Lung (tissue), 12 donors: ENCODE results near the gene TMPRSS13. TPM values are rescaled to one million over a fixed set of nuclear protein-coding genes. Genes with fewer than 3 reads are reported as not detected.

Source experiments
- ATAC-seq: fragments of 200-7000 bp; cut with Tn5 transposase; one replicate; pipeline ENCODE4 v1.9.1; 2020; ENCODE audit warnings: moderate number of reproducible peaks; ENCODE audit not compliant: insufficient read depth, low FRiP score
- DNase-seq, 3 donors: peaks; one replicate each; pipeline ENCODE4 v3.0.0-alpha.2; 2013 to 2017
- H3K27ac ChIP-seq, 2 donors: one replicate each; pipeline ENCODE4 v1.5.1; 2013; ENCODE audit warnings: mild to moderate bottlenecking in 2 of 2, moderate library complexity in 2 of 2, control low read depth in 1 of 2, inconsistent platforms in 1 of 2, low read depth in 1 of 2, low read length in 1 of 2
- H3K27me3 ChIP-seq, 3 donors: one replicate each; pipeline ENCODE4 v1.5.1; 2013; ENCODE audit warnings: low read length in 2 of 3; ENCODE audit not compliant: control insufficient read depth in 3 of 3, insufficient read depth in 3 of 3
- H3K36me3 ChIP-seq, 4 donors: one replicate each; pipeline ENCODE4 v1.5.1; 2013; ENCODE audit warnings: low read length in 4 of 4, mild to moderate bottlenecking in 1 of 4, moderate library complexity in 1 of 4; ENCODE audit not compliant: control insufficient read depth in 4 of 4, insufficient read depth in 4 of 4
- H3K4me1 ChIP-seq, 5 donors: one replicate each; pipeline ENCODE4 v1.5.1; 2013; ENCODE audit warnings: low read length in 5 of 5, mild to moderate bottlenecking in 2 of 5, moderate library complexity in 1 of 5; ENCODE audit not compliant: control insufficient read depth in 5 of 5, insufficient read depth in 5 of 5
- H3K4me3 ChIP-seq: one replicate; pipeline ENCODE4 v1.5.1; 2013; ENCODE audit warnings: mild to moderate bottlenecking, control low read depth, moderate library complexity
- H3K9ac ChIP-seq, 2 donors: one replicate each; pipeline ENCODE4 v1.5.1; 2013; ENCODE audit warnings: low read length in 2 of 2, control low read depth in 1 of 2; ENCODE audit not compliant: insufficient read depth in 1 of 2
- H3K9me3 ChIP-seq, 4 donors: one replicate each; pipeline ENCODE4 v1.5.1; 2013; ENCODE audit warnings: low read length in 3 of 4, mild to moderate bottlenecking in 1 of 4, moderate library complexity in 1 of 4; ENCODE audit not compliant: control insufficient read depth in 4 of 4, insufficient read depth in 3 of 4
- CTCF ChIP-seq: IDR thresholded peaks from 2 replicates; pipeline ENCODE4 v1.5.1; 2012; ENCODE audit warnings: mild to moderate bottlenecking; ENCODE audit errors: control extremely low read depth, extremely low read depth
- WGBS, 2 donors: extraction: QIAGEN DNeasy Blood & Tissue Kit; methylation state at CpG; one replicate each; pipeline ENCODE4 v1.1.7; 2013; 5-methylcytosine and 5-hydroxymethylcytosine counted together
- polyA plus RNA-seq, 2 donors: library from polyadenylated mRNA; stranded (reverse); fragments of 200-250 nt; gene quantifications; one replicate each; pipeline ENCODE4 v1.2.1, GENCODE V29; 2013
- total RNA-seq, 2 donors: library from RNA; depleted of rRNA in 1 of 2; stranded (reverse); fragments of >200 nt in 1 of 2; gene quantifications; one replicate each; pipeline ENCODE4 v1.2.1, GENCODE V29; 2014 to 2021
- donor health status: control.
- donor health status: control.
- donor health status: Bipolar disorder and iron deficiency.
- donor health status: healthy.
- donor health status: DM: yes; HTN: yes; CAD: no.

The TMPRSS13 gene
- total and polyA plus RNA-seq, 4 donors: 5.8 to 9.4 (median 9.2) TPM

DNA sequence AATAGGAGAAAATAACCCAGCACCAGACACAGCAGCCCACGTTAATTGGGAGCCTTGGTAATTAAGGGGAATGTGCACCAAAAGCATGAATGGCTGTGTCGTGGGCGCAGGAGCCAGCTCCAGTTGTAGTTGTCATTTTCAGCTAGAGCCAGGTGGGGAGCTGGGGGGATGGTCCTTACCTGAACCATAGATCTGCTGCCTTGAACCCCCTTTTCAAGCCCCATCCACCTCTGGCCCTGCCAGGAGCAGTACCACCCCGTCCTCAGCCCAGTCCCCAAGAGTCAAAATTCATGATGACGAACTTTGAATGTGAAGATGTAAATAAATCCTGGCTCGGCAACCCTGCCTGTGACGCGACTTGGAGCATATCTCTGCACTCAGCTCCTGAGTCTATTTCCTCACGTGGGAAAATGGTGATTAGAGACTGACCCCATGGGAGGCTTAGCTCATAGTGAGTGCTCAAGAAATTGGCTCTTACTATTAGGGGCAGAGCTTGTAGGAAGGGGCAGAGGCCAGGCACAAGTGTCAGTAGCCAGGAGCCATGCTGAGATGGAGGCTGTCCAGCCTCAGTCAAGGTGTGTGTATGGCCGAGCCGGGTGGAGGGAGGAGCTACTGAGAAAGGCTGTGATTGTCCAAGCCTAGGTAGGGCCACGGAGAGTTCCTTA lies 52.0 kb downstream of the TMPRSS13 start:
- ATAC-seq (no peak), DNase-seq (peak in 2 of 3 donors; percentile 46 to 66)
- TF ChIP-seq CTCF: no peak
- 39 to 56% methylated on average over 12 of the region's 12 CpGs for WGBS, 2 donors
- Histone ChIP-seq H3K4me3 (no peak overlapping the region), H3K27ac (peak overlapping the region; percentile 28 to 34), H3K36me3 (peaks cover 0 to 3% (median 0%) of the 10 kb centered on the region in 4 donors), H3K9me3 (no peaks in the 10 kb centered on the region), H3K27me3 (peaks cover 0 to 9% (median 0%) of the 10 kb centered on the region in 3 donors), H3K4me1 (peaks cover 5 to 48% (median 9%) of the 10 kb centered on the region in 5 donors), H3K9ac (peak overlapping the region in 1 of 2 donors; percentile 65)

DNA sequence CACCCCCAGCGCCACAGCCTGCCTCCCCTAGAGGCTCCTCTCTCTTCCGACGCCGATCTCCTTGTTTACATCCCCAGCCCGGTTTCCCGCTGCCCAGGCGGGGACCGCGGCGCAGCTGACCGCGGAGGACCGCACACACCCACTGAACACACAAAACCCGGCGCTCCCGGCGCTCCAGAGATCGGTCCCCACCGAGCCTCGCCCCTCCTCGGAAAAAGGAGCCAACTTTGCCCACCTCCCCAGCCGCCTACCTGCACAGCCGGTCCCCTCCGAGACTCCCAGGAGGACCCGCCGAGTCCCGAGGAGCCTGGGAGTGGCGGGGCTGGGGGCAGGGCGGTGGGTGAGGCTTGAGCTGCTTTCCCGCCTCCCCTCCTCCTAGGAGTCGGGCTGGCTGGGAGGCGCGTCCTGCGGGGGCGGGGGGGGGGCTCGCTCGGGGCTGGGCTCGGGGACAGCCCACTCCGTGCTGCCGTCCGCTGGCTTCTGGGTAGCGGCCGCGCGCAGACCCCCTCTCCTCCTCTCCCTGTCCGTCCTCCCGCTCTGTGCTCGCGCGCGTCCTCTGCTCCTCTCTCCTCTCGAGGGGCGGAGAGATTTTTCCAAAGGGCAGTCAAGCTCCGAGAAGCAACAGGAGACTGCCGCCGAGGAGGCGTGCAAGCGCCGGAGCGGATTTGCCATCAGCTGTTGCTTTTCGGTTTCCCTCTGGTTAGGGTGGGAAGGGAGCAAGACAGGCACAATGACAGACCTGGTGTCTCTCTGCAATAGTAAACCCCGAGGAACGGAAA lies 52.7 kb downstream of the TMPRSS13 start, which contains the start of gene FXYD6:
FXYD6 (minus strand) TSS at position 318 of the 779 bp plus-strand sequence. CDS start 33,882 bp downstream, outside the sequence.
- H3K27me3 ChIP-seq: peaks cover 0 to 9% (median 0%) of the 10 kb centered on the region in 3 donors
- H3K36me3 ChIP-seq: peaks cover 0 to 3% (median 0%) of the 10 kb centered on the region in 4 donors
- H3K4me3 ChIP-seq: peak within 1 kb of the TSS; percentile 45
- no peaks in the 10 kb centered on the region for H3K9me3 ChIP-seq
- TF ChIP-seq CTCF: no peak
- ATAC-seq: no peak
- H3K27ac ChIP-seq: peak within 1 kb of the TSS; percentile 43 to 65
- WGBS, 2 donors: 0 to 1% methylated on average over 51 to 62 of the region's 63 CpGs
- H3K9ac ChIP-seq: peak within 1 kb of the TSS in 1 of 2 donors; percentile 81
- peak; percentile 95 to 97 (median 95) for DNase-seq
- peaks cover 7 to 50% (median 14%) of the 10 kb centered on the region in 5 donors for H3K4me1 ChIP-seq

GRCh38 chr11:117876059-117876340 lies 53.2 kb downstream of the TMPRSS13 start:
- 1 to 2% methylated on average over 9 of the region's 9 CpGs for WGBS, 2 donors
- Histone ChIP-seq H3K9ac (peak overlapping the region in 1 of 2 donors; percentile 81), H3K4me3 (peak overlapping the region; percentile 45), H3K9me3 (no peaks in the 10 kb centered on the region), H3K27me3 (peaks cover 0 to 9% (median 0%) of the 10 kb centered on the region in 3 donors), H3K27ac (peak overlapping the region; percentile 43 to 65), H3K4me1 (peaks cover 7 to 47% (median 14%) of the 10 kb centered on the region in 5 donors), H3K36me3 (peaks cover 0 to 3% (median 0%) of the 10 kb centered on the region in 4 donors)
- TF ChIP-seq CTCF: no peak
- DNase-seq (peak in 1 of 3 donors; percentile 47), ATAC-seq (no peak)
